Mesendoderm (in vitro differentiated cells): ENCODE results near the gene TMEM107.

Experiments used
- DNase-seq: peaks from one replicate; pipeline ENCODE4 v3.0.0; 2013
- H2AK5ac ChIP-seq: 2 replicates; pipeline ENCODE4 v1.6.1; 2013; ENCODE audit warnings: low read length, inconsistent platforms
- H2BK120ac ChIP-seq: 2 replicates; pipeline ENCODE4 v1.6.1; 2013; ENCODE audit warnings: low read depth, mild to moderate bottlenecking, low read length, moderate library complexity, mixed read lengths
- H2BK15ac ChIP-seq: replicated peaks from 2 replicates; pipeline ENCODE4 v1.6.1; 2013; ENCODE audit warnings: low read depth, mild to moderate bottlenecking, moderate library complexity
- H2BK5ac ChIP-seq: 2 replicates; pipeline ENCODE4 v1.6.1; 2013; ENCODE audit warnings: low read length, inconsistent platforms
- H3K18ac ChIP-seq: 2 replicates; pipeline ENCODE4 v1.6.1; 2013; ENCODE audit warnings: mild to moderate bottlenecking, low read length, mixed read lengths
- H3K23ac ChIP-seq: one replicate; pipeline ENCODE4 v1.6.1; 2013; ENCODE audit warnings: low read length
- H3K27ac ChIP-seq: 2 replicates; pipeline ENCODE4 v1.5.1; 2013; ENCODE audit warnings: low read depth, mild to moderate bottlenecking, inconsistent platforms, low read length, moderate library complexity
- H3K27me3 ChIP-seq: 2 replicates; pipeline ENCODE4 v1.6.1; 2013; ENCODE audit warnings: low read length, control low read depth, mild to moderate bottlenecking, inconsistent platforms; ENCODE audit not compliant: insufficient read depth, poor library complexity
- H3K36me3 ChIP-seq: 2 replicates; pipeline ENCODE4 v1.6.1; 2013; ENCODE audit warnings: low read length, inconsistent platforms; ENCODE audit not compliant: control insufficient read depth, insufficient read depth
- H3K4ac ChIP-seq: one replicate; pipeline ENCODE4 v1.6.1; 2013; ENCODE audit warnings: low read depth, mild to moderate bottlenecking, low read length, moderate library complexity
- H3K4me1 ChIP-seq: 2 replicates; pipeline ENCODE4 v1.6.1; 2013; ENCODE audit warnings: low read depth, low read length, inconsistent platforms; ENCODE audit not compliant: control insufficient read depth
- H3K4me2 ChIP-seq: 2 replicates; pipeline ENCODE4 v1.6.1; 2013; ENCODE audit warnings: low read length
- H3K4me3 ChIP-seq: 2 replicates; pipeline ENCODE4 v1.5.1; 2013; ENCODE audit warnings: mild to moderate bottlenecking, low read length
- H3K56ac ChIP-seq: one replicate; pipeline ENCODE4 v1.6.1; 2013; ENCODE audit warnings: low read length
- H3K79me1 ChIP-seq: 2 replicates; pipeline ENCODE4 v1.6.1; 2013; ENCODE audit warnings: low read length, inconsistent platforms
- H3K79me2 ChIP-seq: 2 replicates; pipeline ENCODE4 v1.6.1; 2013; ENCODE audit warnings: mild to moderate bottlenecking, low read length; ENCODE audit not compliant: control insufficient read depth, insufficient read depth
- H3K9ac ChIP-seq: 2 replicates; pipeline ENCODE4 v1.6.1; 2013; ENCODE audit warnings: low read length, inconsistent platforms
- H4K5ac ChIP-seq: one replicate; pipeline ENCODE4 v1.6.1; 2013; ENCODE audit warnings: low read length
- H4K8ac ChIP-seq: one replicate; pipeline ENCODE4 v1.6.1; 2013; ENCODE audit warnings: low read depth, mild to moderate bottlenecking, control low read depth, low read length, moderate library complexity
- WGBS: extraction: QIAGEN DNeasy Blood & Tissue Kit; methylation state at CpG from one replicate; pipeline ENCODE4 v1.1.7; 2013; ENCODE audit warnings: low lambda C conversion rate, missing lambda C conversion rate; ENCODE audit not compliant: insufficient coverage; ENCODE audit errors: extremely low coverage; 5-methylcytosine and 5-hydroxymethylcytosine counted together

The TMEM107 gene

DNA sequence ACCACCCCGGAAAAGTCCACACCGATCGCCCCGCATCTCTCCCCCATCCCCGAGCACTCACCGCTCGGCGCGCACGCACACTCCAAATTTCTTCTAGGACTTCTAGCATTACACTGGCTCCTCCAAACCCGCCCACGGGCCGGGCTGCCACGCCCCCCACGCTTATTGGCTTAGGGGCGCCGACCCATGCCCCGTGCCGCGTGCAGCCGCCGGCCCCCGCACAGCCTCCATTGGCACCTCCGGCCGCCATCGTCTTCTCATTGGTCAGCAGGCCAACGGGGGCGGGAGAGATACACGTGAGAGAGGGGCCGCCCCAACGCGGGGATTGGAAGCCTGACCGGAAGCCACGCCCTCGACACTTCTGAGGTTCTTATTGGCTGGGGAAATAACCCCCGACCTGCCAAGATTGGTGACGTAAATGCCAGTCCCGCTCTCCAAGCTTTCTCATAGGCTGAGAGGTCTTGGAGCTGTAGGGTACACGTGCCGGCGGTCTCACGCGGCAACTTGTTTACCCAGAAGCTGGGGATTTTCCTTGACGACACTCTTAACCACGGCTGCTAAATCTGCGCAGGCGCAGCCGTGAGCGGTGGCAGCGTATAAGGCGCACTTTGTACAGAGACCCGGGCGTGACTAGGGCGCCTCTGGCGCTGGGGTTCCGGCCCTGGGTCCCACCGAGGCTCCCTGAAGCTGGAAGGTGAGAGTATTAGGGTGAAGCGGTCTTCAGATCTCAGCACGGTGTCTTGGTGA lies 19.8 kb downstream of the TMEM107 start:
- peak overlapping the region; percentile 36 for H3K18ac ChIP-seq
- peak overlapping the region; percentile 97 for H3K4me2 ChIP-seq
- H4K5ac ChIP-seq: no peak overlapping the region
- H3K27me3 ChIP-seq: no peaks in the 10 kb centered on the region
- H2BK120ac ChIP-seq: no peak overlapping the region
- H3K79me1 ChIP-seq: peaks cover 10% of the 10 kb centered on the region
- no peaks in the 10 kb centered on the region for H3K79me2 ChIP-seq
- peak overlapping the region; percentile 83 for H3K4me3 ChIP-seq
- no peak overlapping the region for H4K8ac ChIP-seq
- no peak overlapping the region for H2BK5ac ChIP-seq
- peak overlapping the region; percentile 88 for H3K56ac ChIP-seq
- H3K4me1 ChIP-seq: peaks cover 16% of the 10 kb centered on the region
- no peak overlapping the region for H2AK5ac ChIP-seq
- peak overlapping the region; percentile 81 for H3K27ac ChIP-seq
- H3K36me3 ChIP-seq: peaks cover 3% of the 10 kb centered on the region
- no peak overlapping the region for H3K23ac ChIP-seq
- peak overlapping the region; percentile 93 for H3K9ac ChIP-seq
- DNase-seq: peak; percentile 100
- H2BK15ac ChIP-seq: no peak overlapping the region
- WGBS: no CpG with 5 or more reads among the region's 59 CpGs
- H3K4ac ChIP-seq: peak overlapping the region; percentile 42

DNA sequence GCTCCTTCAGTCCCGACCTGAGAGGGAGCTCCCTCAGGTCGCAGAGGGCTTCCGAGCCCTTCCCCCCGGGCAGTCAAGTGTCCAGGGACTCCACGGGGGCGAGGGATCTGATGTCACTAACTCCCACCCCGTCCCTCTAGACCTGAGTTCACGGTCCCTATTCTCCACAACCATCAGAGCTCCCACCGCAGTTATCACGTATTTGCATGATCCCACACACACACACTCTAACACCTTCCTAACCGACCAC lies 20.3 kb downstream of the TMEM107 start:
- Histone ChIP-seq H3K27me3 (no peaks in the 10 kb centered on the region), H2BK15ac (no peak overlapping the region), H2BK5ac (no peak overlapping the region), H3K56ac (peak overlapping the region; percentile 88), H3K4me3 (peak overlapping the region; percentile 83), H4K5ac (no peak overlapping the region), H2AK5ac (no peak overlapping the region), H3K18ac (no peak overlapping the region), H4K8ac (no peak overlapping the region), H3K27ac (no peak overlapping the region), H2BK120ac (no peak overlapping the region), H3K4me2 (peak overlapping the region; percentile 97), H3K36me3 (peaks cover 1% of the 10 kb centered on the region), H3K9ac (peak overlapping the region; percentile 82), H3K79me1 (peaks cover 6% of the 10 kb centered on the region), H3K79me2 (no peaks in the 10 kb centered on the region), H3K4ac (no peak overlapping the region), H3K4me1 (peaks cover 16% of the 10 kb centered on the region), H3K23ac (no peak overlapping the region)
- DNase-seq: no peak
- WGBS: no CpG with 5 or more reads among the region's 11 CpGs

DNA sequence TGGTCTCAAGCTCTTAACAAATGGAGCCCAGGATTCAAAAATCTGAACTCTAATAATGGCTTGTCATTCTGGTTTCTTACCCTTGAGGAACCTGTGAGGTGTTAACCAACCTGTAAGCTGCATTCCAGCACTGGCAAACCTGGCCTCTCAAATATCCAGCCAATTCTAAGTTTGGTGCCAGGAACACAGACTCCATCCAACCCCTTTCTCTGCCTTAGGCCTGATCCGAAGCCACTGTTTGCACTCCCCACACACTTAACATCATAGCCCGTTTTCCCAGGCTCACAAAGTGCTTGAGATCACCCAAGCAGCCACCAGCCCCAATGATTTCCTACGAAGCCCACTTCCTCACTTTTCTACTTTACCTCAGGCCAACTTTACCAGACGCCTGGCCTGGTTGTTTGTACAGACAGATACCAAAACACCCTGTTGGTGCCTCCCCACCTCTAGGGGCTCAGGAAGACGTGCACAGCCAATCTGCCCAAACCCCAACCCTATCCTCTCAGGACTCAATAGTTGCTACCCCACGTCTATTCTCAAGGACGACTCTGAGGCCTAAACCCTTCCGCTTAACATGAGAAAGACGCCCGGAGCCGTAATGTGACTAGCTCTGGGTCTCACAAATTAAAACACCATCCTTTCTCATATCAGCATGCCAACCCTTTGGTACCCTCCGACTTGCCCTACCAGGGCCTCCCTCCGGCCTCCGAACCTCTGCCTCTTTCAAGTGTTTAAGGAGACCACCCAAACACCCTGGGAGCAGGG lies 20.8 kb downstream of the TMEM107 start:
- Histone ChIP-seq H3K4ac (no peak overlapping the region), H2BK5ac (no peak overlapping the region), H2BK15ac (no peak overlapping the region), H2AK5ac (peak overlapping the region; percentile 52), H3K27me3 (no peaks in the 10 kb centered on the region), H2BK120ac (no peak overlapping the region), H3K79me2 (peaks cover 2% of the 10 kb centered on the region), H3K4me3 (peak overlapping the region; percentile 83), H3K18ac (no peak overlapping the region), H3K27ac (no peak overlapping the region), H3K9ac (peak overlapping the region; percentile 82), H3K4me2 (peak overlapping the region; percentile 97), H3K79me1 (peaks cover 8% of the 10 kb centered on the region), H4K5ac (no peak overlapping the region), H3K4me1 (peaks cover 18% of the 10 kb centered on the region), H3K56ac (peak overlapping the region; percentile 88), H4K8ac (no peak overlapping the region), H3K36me3 (no peaks in the 10 kb centered on the region), H3K23ac (no peak overlapping the region)
- no CpG with 5 or more reads among the region's 14 CpGs for WGBS
- no peak for DNase-seq

DNA sequence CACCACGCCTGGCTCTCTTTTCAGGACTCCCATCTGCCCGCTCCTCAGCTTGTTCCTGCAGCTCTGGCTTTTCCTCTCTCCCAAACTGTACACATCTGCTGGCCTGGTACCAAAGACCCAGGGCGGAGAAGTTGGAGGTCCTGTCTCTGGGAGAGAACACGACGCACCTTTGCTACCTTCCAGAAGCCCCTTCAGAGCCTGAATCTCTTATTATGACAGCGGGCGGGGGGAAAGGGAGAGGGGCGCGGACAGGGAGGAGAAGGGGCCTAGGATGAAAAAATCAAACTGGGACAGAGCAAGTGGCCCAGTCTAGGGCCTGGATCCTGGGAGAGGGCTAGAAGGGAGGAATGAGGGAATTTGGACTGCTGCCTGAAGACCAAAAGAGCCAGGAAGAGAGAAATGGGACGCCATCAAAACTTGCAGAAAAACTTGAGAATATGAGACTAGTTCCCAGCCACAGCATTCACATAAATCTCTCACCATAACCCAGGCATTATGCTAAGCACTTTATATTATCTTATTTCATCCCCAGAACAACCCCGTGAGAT lies 21.5 kb downstream of the TMEM107 start:
- Histone ChIP-seq H2AK5ac (no peak overlapping the region), H3K4me2 (peak overlapping the region; percentile 59), H3K4me3 (no peak overlapping the region), H4K8ac (no peak overlapping the region), H3K56ac (peak overlapping the region; percentile 83), H3K23ac (no peak overlapping the region), H3K79me1 (peaks cover 12% of the 10 kb centered on the region), H3K4ac (no peak overlapping the region), H2BK15ac (no peak overlapping the region), H3K4me1 (peaks cover 18% of the 10 kb centered on the region), H2BK120ac (no peak overlapping the region), H3K18ac (no peak overlapping the region), H3K79me2 (peaks cover 2% of the 10 kb centered on the region), H3K9ac (peak overlapping the region; percentile 66), H3K36me3 (peaks cover under 1% of the 10 kb centered on the region), H2BK5ac (peak overlapping the region; percentile 72), H4K5ac (no peak overlapping the region), H3K27ac (peak overlapping the region; percentile 3), H3K27me3 (no peaks in the 10 kb centered on the region)
- no CpG with 5 or more reads among the region's 11 CpGs for WGBS
- no peak for DNase-seq

DNA sequence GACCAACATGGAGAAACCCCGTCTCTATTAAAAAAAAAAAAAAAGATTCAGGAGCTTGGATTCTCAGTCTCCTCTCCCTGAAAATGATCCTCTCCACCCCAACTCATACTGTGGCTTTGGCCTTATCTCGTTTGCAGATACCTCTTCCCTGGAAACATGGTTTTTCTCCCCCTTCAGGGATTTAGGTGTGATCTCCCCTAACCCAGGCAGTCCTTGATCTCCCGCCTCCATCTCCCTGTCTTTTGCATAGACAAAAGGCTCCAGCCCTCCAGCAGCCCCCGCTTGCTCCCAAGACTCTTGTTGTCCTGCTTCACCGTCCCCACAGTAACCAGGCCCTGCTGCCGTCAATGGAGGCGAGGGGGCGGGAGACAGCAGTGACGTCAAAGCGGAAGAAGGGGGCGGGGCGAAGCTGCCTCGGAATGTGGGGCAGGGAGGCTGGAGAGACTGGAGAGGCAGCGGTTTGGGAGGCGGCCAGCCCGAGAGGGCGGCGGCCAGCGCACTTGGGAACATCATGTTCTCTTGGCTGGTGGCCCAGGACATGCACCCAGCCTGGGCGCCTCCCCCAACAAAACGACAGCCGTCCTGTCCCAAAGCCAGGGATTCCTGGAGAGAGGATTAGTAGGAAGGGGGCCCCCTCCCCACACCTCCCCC lies 22.1 kb downstream of the TMEM107 start:
- H3K79me1 ChIP-seq: peaks cover 12% of the 10 kb centered on the region
- peak overlapping the region; percentile 60 for H3K4me2 ChIP-seq
- no peaks in the 10 kb centered on the region for H3K27me3 ChIP-seq
- no peak overlapping the region for H4K5ac ChIP-seq
- H3K4me1 ChIP-seq: peaks cover 18% of the 10 kb centered on the region
- H4K8ac ChIP-seq: no peak overlapping the region
- peak overlapping the region; percentile 83 for H3K56ac ChIP-seq
- peak overlapping the region; percentile 66 for H3K9ac ChIP-seq
- H3K79me2 ChIP-seq: peaks cover 2% of the 10 kb centered on the region
- H3K36me3 ChIP-seq: peaks cover 2% of the 10 kb centered on the region
- H3K23ac ChIP-seq: no peak overlapping the region
- H2AK5ac ChIP-seq: no peak overlapping the region
- H2BK120ac ChIP-seq: no peak overlapping the region
- WGBS: no CpG with 5 or more reads among the region's 22 CpGs
- peak; percentile 98 for DNase-seq
- H3K4ac ChIP-seq: no peak overlapping the region
- no peak overlapping the region for H3K4me3 ChIP-seq
- peak overlapping the region; percentile 3 for H3K27ac ChIP-seq
- no peak overlapping the region for H2BK15ac ChIP-seq
- H2BK5ac ChIP-seq: peak overlapping the region; percentile 72
- no peak overlapping the region for H3K18ac ChIP-seq
